IPS DF 6.9 (cell line): ENCODE results near the gene ITGA6.

Experiments
- DNase-seq: peaks from one replicate; pipeline ENCODE4 v3.0.0-alpha.2; 2013; ENCODE audit warnings: low read depth, low spot score
- H3K27ac ChIP-seq: one replicate; pipeline ENCODE4 v1.5.1; 2013; ENCODE audit warnings: low read length, control low read depth
- H3K27me3 ChIP-seq: 2 replicates; pipeline ENCODE4 v1.6.1; 2013; ENCODE audit warnings: mild to moderate bottlenecking, low read length; ENCODE audit not compliant: control insufficient read depth, insufficient read depth
- H3K36me3 ChIP-seq: 2 replicates; pipeline ENCODE4 v1.6.1; 2013; ENCODE audit warnings: low read length; ENCODE audit not compliant: control insufficient read depth, insufficient read depth
- H3K4me1 ChIP-seq: 2 replicates; pipeline ENCODE4 v1.6.1; 2013; ENCODE audit warnings: low read length; ENCODE audit not compliant: control insufficient read depth, insufficient read depth
- H3K4me3 ChIP-seq: 2 replicates; pipeline ENCODE4 v1.5.1; 2013; ENCODE audit warnings: mild to moderate bottlenecking, low read length
- H3K9me3 ChIP-seq: 2 replicates; pipeline ENCODE4 v1.6.1; 2013; ENCODE audit warnings: low read length, inconsistent platforms; ENCODE audit not compliant: control insufficient read depth, insufficient read depth
- WGBS: extraction: QIAGEN DNeasy Blood & Tissue Kit; methylation state at CpG from one replicate; pipeline ENCODE4 v1.1.7; 2013; ENCODE audit warnings: mixed read lengths, missing lambda C conversion rate; ENCODE audit not compliant: insufficient read length, insufficient coverage; 5-methylcytosine and 5-hydroxymethylcytosine counted together

ITGA6 gene

DNA sequence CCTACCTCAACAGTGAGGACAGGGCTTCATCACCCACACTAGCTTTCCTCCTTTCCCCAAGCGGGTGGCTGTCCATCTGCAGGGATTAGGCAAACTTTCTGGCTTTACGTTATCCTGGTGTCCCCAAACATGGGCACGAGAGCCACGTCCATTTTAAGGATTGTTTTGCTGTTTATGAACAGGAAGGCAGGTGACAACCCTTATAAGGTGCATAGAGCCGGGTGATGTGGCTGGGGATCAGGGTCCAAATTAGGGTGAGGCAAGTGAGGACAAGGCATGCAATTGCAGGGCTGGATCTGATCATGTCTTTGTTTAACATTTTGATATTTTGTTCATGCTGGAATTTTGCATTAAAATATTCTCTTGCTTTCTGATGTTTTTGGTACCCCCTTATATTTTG, 27.6 kb upstream of the ITGA6 start:
- no peak for DNase-seq
- Histone ChIP-seq H3K27me3 (no peaks in the 10 kb centered on the region), H3K4me1 (no peaks in the 10 kb centered on the region), H3K9me3 (no peaks in the 10 kb centered on the region), H3K36me3 (no peaks in the 10 kb centered on the region), H3K4me3 (no peak overlapping the region), H3K27ac (no peak overlapping the region)
- WGBS = no CpG with 5 or more reads among the region's 5 CpGs

DNA sequence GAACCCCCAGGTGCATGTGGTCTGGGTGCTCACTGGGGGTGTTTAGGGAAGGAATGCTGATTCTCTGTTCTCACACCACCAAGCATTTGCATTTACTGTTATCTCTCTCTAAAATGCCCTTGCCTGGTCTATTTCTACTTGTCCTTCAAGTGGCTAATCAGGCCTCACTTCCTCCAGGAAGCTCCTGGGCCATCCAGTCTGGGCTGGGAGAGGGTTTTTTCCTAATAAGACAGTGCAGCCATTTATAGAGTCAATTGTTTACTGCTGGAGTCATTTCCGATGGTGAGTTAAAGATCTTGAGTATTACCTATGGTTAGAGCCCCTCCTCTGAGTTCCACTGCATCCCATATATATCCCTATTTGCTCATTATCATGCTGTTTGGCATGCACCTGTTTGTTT, 25.2 kb upstream of the ITGA6 start:
- no CpG with 5 or more reads among the region's 1 CpG for WGBS
- H3K9me3 ChIP-seq = no peaks in the 10 kb centered on the region
- H3K36me3 ChIP-seq = no peaks in the 10 kb centered on the region
- no peak overlapping the region for H3K4me3 ChIP-seq
- no peak for DNase-seq
- no peaks in the 10 kb centered on the region for H3K4me1 ChIP-seq
- H3K27ac ChIP-seq = no peak overlapping the region
- H3K27me3 ChIP-seq = no peaks in the 10 kb centered on the region

DNA sequence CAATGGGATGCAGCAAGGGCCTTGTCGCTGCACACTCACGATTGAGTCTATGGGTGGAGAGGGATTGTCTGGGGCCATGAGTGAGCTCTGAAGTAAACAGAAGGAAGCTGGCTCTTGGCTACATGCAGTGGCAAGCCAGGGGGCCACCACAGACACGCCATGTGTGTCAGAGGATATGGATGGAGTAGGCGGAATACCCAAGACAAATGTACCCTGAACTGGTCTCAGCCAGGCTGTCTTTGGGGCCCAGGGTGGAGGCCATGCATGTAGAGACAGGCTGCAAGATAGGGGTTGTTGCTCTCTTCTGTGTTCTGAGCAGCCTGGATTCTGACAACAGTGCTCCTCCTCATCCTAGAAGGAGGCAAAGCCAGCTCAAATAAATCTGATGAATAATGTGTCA, 24.0 kb upstream of the ITGA6 start:
- H3K36me3 ChIP-seq = no peaks in the 10 kb centered on the region
- no peaks in the 10 kb centered on the region for H3K4me1 ChIP-seq
- H3K27me3 ChIP-seq = no peaks in the 10 kb centered on the region; the same call in 1 of the 2 replicates
- no peak overlapping the region for H3K4me3 ChIP-seq
- no CpG with 5 or more reads among the region's 4 CpGs for WGBS
- no peak overlapping the region for H3K27ac ChIP-seq
- no peak for DNase-seq
- no peaks in the 10 kb centered on the region for H3K9me3 ChIP-seq

DNA sequence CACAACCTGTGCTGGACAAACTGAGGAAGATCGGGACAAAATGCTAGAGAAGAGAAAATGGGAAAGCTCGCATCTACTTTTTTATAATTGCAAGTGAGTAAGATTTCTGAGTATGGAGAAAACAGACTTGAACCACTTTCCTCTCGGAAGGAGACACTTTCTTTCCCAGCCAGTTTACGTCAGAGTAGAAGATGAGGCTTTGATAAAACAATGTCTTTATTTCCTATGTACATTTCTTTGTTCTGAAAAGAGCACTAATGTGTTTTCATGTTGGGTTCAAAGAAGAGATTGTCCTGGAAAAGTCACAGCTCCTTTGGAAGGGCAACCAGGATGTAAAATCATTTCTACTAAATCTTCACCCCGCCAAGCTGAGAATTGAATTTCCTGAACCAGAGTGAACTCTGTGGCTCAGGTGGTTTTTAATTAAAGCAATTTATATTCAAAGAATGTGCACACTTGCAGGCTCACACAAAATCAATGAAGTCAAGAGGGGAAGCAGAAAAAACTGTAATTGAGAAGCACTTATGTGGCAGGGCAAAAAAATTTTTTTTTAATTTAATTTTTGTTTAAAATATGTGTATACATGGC, 23.4 kb upstream of the ITGA6 start:
- WGBS = no CpG with 5 or more reads among the region's 5 CpGs
- H3K36me3 ChIP-seq = no peaks in the 10 kb centered on the region
- H3K4me3 ChIP-seq = no peak overlapping the region
- H3K4me1 ChIP-seq = no peaks in the 10 kb centered on the region
- no peak overlapping the region for H3K27ac ChIP-seq
- H3K27me3 ChIP-seq = no peaks in the 10 kb centered on the region; the same call in 1 of the 2 replicates
- no peaks in the 10 kb centered on the region for H3K9me3 ChIP-seq
- DNase-seq = no peak

DNA sequence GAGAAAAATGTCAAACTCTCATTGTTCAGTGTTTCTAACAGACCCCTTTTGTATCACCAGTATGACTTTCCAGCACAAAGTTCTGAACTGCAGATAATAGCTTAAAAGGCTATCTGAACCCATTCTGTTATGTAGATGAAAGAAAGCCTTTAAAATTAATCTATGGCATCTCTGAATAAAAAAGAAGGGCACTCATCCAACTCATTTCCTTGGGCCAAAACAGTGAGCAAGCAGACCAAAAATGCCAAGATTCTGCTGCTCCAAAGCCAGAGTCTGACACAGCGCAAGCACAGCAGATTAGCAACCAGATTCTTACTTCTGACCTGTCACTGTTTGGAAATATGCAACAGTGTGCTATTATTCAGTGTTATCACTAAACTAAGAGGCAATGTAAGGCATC, 22.6 kb upstream of the ITGA6 start:
- H3K4me3 ChIP-seq = no peak overlapping the region
- H3K4me1 ChIP-seq = no peaks in the 10 kb centered on the region
- no peak overlapping the region for H3K27ac ChIP-seq
- no peaks in the 10 kb centered on the region for H3K9me3 ChIP-seq
- no CpG with 5 or more reads among the region's 1 CpG for WGBS
- no peak for DNase-seq
- no peaks in the 10 kb centered on the region for H3K36me3 ChIP-seq
- no peaks in the 10 kb centered on the region; the same call in 1 of the 2 replicates for H3K27me3 ChIP-seq

DNA sequence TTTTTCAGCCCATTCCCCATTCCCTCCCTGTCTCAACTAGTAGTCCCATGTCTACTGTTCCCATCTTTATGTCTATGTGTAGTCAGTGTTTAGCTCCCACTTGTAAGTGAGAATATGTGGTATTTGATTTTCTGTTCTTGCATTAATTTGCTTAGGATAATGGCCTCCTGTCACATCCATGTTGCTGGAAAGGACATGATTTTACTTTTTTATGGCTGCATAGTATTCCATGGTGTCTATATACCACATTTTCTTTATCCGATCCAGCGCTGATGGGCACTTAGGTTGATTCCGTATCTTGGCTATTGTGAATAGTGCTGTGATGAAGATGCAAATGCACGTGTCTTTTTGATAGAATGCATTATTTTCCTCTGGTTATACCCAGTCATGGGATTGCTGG, 21.7 kb upstream of the ITGA6 start:
- H3K27ac ChIP-seq = no peak overlapping the region

DNA sequence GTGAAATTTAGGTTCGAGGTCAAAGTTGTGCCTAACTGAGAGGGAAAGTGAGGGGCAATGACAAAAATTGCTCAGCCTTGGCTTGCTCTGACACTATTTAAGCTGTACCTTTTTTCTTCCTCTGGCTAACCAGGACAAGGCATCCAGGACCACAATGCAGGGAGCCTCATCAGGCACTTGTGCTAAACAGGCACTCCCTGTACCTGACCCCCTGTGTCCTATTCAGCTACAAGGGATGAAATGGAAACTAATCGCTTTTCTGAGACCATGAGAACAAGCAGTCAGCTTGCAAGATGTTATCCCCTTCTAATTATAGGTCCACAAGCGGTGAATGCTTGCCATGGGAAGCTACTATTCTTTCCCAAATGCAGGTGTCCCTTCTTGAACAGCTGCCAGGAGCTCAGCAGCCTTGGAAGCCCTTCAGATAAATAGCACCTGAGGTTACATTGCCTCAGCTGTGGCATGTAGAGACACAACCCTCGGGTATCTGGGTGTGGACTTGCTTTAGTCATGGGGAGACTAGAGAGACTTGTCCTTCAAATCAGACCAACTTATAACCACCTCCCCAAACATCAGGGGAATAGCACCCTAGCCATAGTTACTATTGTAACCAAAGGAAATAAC, 19.1 kb upstream of the ITGA6 start:
- Histone ChIP-seq H3K27me3 (no peaks in the 10 kb centered on the region; the same call in 1 of the 2 replicates), H3K4me3 (no peak overlapping the region), H3K9me3 (no peaks in the 10 kb centered on the region), H3K36me3 (no peaks in the 10 kb centered on the region), H3K27ac (no peak overlapping the region), H3K4me1 (no peaks in the 10 kb centered on the region)
- DNase-seq = no peak
- no CpG with 5 or more reads among the region's 4 CpGs for WGBS

More for the DNA sequence above, 21.7 kb upstream of the ITGA6 start:
- no peaks in the 10 kb centered on the region for H3K4me1 ChIP-seq
- H3K27me3 ChIP-seq = no peaks in the 10 kb centered on the region; the same call in 1 of the 2 replicates
- no peak overlapping the region for H3K4me3 ChIP-seq
- WGBS = no CpG with 5 or more reads among the region's 4 CpGs
- no peak for DNase-seq
- H3K36me3 ChIP-seq = no peaks in the 10 kb centered on the region
- no peaks in the 10 kb centered on the region for H3K9me3 ChIP-seq

DNA sequence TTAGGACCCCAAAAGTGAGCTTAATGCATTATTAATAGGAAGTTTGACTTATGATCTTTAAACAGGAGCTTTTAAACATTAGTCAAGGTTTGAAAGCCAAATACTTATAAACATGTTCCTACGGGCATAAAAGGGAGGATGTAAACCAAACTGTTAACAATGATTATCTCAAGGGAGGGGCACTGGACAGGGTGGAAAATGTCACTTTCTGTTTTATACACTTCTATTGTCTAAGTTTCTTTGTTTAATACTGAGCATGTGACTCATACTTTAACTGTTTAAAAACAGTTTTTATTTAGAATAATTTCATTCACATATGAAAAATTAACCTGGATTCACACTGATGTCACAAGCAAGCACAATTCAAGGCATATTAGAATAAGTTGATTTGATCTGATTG, 18.3 kb upstream of the ITGA6 start:
- Histone ChIP-seq H3K4me1 (no peaks in the 10 kb centered on the region), H3K9me3 (no peaks in the 10 kb centered on the region), H3K4me3 (no peak overlapping the region), H3K36me3 (no peaks in the 10 kb centered on the region), H3K27me3 (no peaks in the 10 kb centered on the region; the same call in 1 of the 2 replicates), H3K27ac (no peak overlapping the region)
- WGBS = no CpG with 5 or more reads among the region's 1 CpG
- no peak for DNase-seq

DNA sequence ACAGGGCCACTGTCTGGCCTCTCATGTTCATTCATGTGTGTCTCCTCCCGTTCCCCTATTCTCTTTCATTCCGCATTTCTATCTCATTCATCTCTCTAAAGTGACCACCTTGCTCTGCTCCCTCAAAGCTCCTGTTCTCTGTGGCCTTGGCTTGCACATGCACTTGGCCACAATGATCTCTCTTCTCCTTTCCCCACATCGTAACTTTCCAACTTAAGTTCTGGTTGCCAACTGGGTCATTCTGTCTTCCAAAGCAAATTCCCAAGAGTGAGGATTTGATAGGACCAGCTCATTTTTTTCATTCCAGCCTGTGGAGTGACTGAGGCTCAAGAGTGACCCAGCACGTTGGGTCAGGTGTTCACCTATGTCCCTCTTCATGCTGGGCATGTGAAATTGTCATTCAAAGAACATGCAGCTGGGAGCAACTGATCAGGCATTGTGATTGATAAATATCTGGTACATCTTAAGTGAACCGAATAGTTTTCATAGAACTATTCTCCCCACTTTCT, 14.3 kb upstream of the ITGA6 start:
- H3K4me3 ChIP-seq = no peak overlapping the region
- no peak overlapping the region for H3K27ac ChIP-seq
- no peak for DNase-seq
- WGBS = no CpG with 5 or more reads among the region's 5 CpGs
- no peaks in the 10 kb centered on the region for H3K4me1 ChIP-seq
- H3K27me3 ChIP-seq = no peaks in the 10 kb centered on the region; the same call in 1 of the 2 replicates
- no peaks in the 10 kb centered on the region for H3K9me3 ChIP-seq
- no peaks in the 10 kb centered on the region for H3K36me3 ChIP-seq

DNA sequence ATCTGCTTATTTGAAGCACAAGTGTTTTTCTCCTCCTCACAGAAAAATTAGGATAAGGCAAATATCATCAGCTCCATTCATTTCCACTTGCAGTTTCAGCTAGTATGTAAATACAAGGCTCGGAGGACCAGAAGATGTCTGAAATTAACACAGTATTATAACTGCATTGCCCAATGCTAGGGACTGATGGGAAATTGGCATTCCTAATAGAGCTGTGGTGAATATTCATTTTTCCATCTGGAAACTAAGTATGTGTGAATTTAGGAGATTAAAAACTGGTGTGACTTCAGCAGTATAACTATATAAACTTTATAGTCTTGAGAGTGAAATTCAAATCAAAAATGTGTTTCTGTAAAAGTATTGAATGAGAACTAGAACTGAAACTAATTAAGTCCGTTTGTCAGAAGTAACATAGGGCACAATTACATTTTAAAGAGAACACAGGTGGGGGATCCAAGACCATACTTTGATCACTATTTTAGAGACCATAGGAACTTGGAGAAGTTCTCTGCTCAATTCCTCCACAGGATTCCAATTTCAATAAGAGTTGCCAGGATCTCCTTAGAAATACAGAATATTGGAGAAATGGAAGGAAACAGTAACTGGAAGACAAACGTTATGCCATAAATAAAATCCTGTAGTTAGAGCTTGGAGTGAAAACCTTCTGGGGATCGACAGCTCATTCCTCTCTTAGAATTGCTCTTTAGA, 12.1 kb upstream of the ITGA6 start:
- H3K27ac ChIP-seq = no peak overlapping the region
- no CpG with 5 or more reads among the region's 4 CpGs for WGBS
- no peak for DNase-seq

More for the DNA sequence above, 12.1 kb upstream of the ITGA6 start:
- H3K4me1 ChIP-seq = no peaks in the 10 kb centered on the region
- H3K36me3 ChIP-seq = no peaks in the 10 kb centered on the region
- H3K4me3 ChIP-seq = no peak overlapping the region
- no peaks in the 10 kb centered on the region for H3K27me3 ChIP-seq
- H3K9me3 ChIP-seq = no peaks in the 10 kb centered on the region
